ENCODE results near the gene FBXO36. TPM values are rescaled to one million over a fixed set of nuclear protein-coding genes. Genes with fewer than 3 reads are reported as not detected.

Gene FBXO36
- total and polyA plus RNA-seq, 2 experiments from 2014 or later: 5.8 to 7.6 TPM

GRCh38 chr2:229910147-229910831 lies 12.0 kb upstream of the FBXO36 start:
- Histone ChIP-seq H3F3A (replicated peaks; ENCODE audit: low read depth) (no peaks in the 10 kb centered on the region), H3K27me3 (ENCODE audit: insufficient read depth) (no peaks in the 10 kb centered on the region), H3K36me3 (ENCODE audit: insufficient read depth) (no peaks in the 10 kb centered on the region), H3K4me2 (no peak overlapping the region), H3K27ac (ENCODE audit: low read depth) (no peak overlapping the region), H3K4me3 (no peak overlapping the region), H3K9me2 (ENCODE audit: insufficient read depth) (no peaks in the 10 kb centered on the region), H3K4me1 (ENCODE audit: insufficient read depth) (peaks cover 22% of the 10 kb centered on the region), H3K79me2 (replicated peaks; ENCODE audit: insufficient read depth) (peaks cover 100% of the 10 kb centered on the region), H4K20me1 (replicated peaks; ENCODE audit: insufficient read depth) (peaks cover 30% of the 10 kb centered on the region), H2AFZ (no peak overlapping the region)
- no peak for TF ChIP-seq ZNF462 (CRISPR knock-in tag; IDR thresholded peaks at IDR 0.05)
- TF ChIP-seq ETS1 (IDR thresholded peaks at IDR 0.05): no peak
- no peak for TF ChIP-seq CTCF (conservative IDR thresholded peaks at IDR 0.05; ENCODE audit: low read depth in 2 of 2)
- no peak for TF ChIP-seq EZH2 (IDR thresholded peaks at IDR 0.05; ENCODE audit: low read depth, unreplicated experiment)
- TF ChIP-seq JUNB (IDR thresholded peaks at IDR 0.05; ENCODE audit: unreplicated experiment): no peak
- peaks cover 10% of the 10 kb centered on the region; the same call in 2 of the 3 replicates for H3K36me3 Mint-ChIP-seq (ENCODE audit: low read depth)
- no peak overlapping the region for H3K27ac Mint-ChIP-seq
- ATAC-seq: no peak; the same call in 1 of the 3 replicates
- peaks cover 27% of the 10 kb centered on the region; the same call in 2 of the 3 replicates for H3K4me1 Mint-ChIP-seq
- no peak overlapping the region for H3K4me3 Mint-ChIP-seq
- H3K9me3 Mint-ChIP-seq: no peaks in the 10 kb centered on the region
- no peak for DNase-seq (ENCODE audit: low spot score)
- H3K27me3 Mint-ChIP-seq (ENCODE audit: insufficient read depth, low read depth, poor library complexity): peaks cover 2% of the 10 kb centered on the region
